Esophagus muscularis mucosa (tissue), 4 donors: ENCODE data around the gene PARP2.

Experiments
- EP300 ChIP-seq: sonication (generic); formaldehyde crosslinking; IDR thresholded peaks from one replicate; pipeline ENCODE4 v1.6.1; 2017; ENCODE audit warnings: antibody characterized with exemption
- POLR2A ChIP-seq: fragments of 450-650 bp; IDR thresholded peaks from one replicate; pipeline ENCODE4 v1.6.1; 2017; ENCODE audit warnings: antibody characterized with exemption, moderate library complexity, mild to moderate bottlenecking, low read depth
- POLR2AphosphoS5 ChIP-seq, 2 donors: sonication (generic); formaldehyde crosslinking; IDR thresholded peaks; one replicate each; pipeline ENCODE4 v1.6.1; 2017; ENCODE audit warnings: antibody characterized with exemption in 2 of 2
- TF ChIP-seq, protein P1 (sequence below), 3 experiments: fragments of 200-600 bp in 2 of 3; fragments of 450-650 bp in 1 of 3; sonication (generic) in 2 of 3; IDR thresholded peaks; one replicate each; pipeline ENCODE4 v1.5.1; 2017 to 2019; ENCODE audit warnings: antibody characterized with exemption in 3 of 3, mild to moderate bottlenecking in 2 of 3, moderate library complexity in 1 of 3

DNA sequence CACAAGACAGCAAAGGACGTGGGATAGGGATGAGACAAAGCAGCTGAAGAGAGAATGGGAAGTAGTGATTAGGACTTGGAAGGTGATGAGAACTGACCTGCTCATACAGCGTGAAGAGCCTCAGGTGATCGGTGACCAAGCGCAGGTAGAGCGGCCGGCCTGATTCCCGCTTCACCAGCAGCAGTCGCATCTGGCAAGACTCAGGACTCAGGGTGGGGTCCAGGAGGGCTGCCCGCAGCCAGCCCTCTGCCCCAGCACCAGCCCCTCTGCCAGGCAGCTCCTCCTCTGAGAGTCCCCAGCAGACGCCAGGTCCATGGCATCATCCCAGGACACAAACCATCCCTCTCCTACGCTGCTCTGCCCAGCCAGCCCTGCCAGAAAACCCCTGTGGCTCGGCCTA is 39.1 kb downstream of the PARP2 start:
- TF ChIP-seq, protein P1, sequence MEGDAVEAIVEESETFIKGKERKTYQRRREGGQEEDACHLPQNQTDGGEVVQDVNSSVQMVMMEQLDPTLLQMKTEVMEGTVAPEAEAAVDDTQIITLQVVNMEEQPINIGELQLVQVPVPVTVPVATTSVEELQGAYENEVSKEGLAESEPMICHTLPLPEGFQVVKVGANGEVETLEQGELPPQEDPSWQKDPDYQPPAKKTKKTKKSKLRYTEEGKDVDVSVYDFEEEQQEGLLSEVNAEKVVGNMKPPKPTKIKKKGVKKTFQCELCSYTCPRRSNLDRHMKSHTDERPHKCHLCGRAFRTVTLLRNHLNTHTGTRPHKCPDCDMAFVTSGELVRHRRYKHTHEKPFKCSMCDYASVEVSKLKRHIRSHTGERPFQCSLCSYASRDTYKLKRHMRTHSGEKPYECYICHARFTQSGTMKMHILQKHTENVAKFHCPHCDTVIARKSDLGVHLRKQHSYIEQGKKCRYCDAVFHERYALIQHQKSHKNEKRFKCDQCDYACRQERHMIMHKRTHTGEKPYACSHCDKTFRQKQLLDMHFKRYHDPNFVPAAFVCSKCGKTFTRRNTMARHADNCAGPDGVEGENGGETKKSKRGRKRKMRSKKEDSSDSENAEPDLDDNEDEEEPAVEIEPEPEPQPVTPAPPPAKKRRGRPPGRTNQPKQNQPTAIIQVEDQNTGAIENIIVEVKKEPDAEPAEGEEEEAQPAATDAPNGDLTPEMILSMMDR (IDR thresholded peaks at IDR 0.05) = no peak
- no peak for TF ChIP-seq POLR2A
- TF ChIP-seq EP300 = no peak
- TF ChIP-seq POLR2AphosphoS5 (IDR thresholded peaks at IDR 0.05) = no peak
